Measurements from ENCODE around the gene NTSR2.

NTSR2 gene

GRCh38 chr2:11628675-11629074, 41.3 kb downstream of the NTSR2 start:
- no peak for DNase-seq (ENCODE audit: low spot score)

- DNase-seq (ENCODE audit: low spot score): no peak
Observed at GRCh38 chr2:11625671-11626070, 44.3 kb downstream of the NTSR2 start.

GRCh38 chr2:11624893-11625292, 45.1 kb downstream of the NTSR2 start:
- no peak for DNase-seq (ENCODE audit: low spot score)

GRCh38 chr2:11622611-11623010, 47.4 kb downstream of the NTSR2 start:
- no peak for DNase-seq (ENCODE audit: low spot score)

- peak; percentile 64 for DNase-seq (ENCODE audit: low spot score)
Observed at GRCh38 chr2:11621410-11621809, 48.6 kb downstream of the NTSR2 start.

GRCh38 chr2:11618708-11619062, 51.3 kb downstream of the NTSR2 start:
- DNase-seq (ENCODE audit: low spot score): no peak

- DNase-seq (ENCODE audit: low spot score): no peak
Observed at GRCh38 chr2:11617984-11618707, 51.8 kb downstream of the NTSR2 start.

- no peak for DNase-seq (ENCODE audit: low spot score)
Observed at GRCh38 chr2:11617527-11617926, 52.5 kb downstream of the NTSR2 start.

GRCh38 chr2:11616851-11617415, 53.1 kb downstream of the NTSR2 start:
- DNase-seq (ENCODE audit: low spot score): no peak

GRCh38 chr2:11616097-11616687, 53.8 kb downstream of the NTSR2 start:
- DNase-seq (ENCODE audit: low spot score): no peak

- no peak for DNase-seq (ENCODE audit: low spot score)
Observed at GRCh38 chr2:11615209-11615608, 54.8 kb downstream of the NTSR2 start.

GRCh38 chr2:11613297-11613696, 56.7 kb downstream of the NTSR2 start:
- no peak for DNase-seq (ENCODE audit: low spot score)

- DNase-seq (ENCODE audit: low spot score): no peak
Observed at GRCh38 chr2:11612553-11613215, 57.3 kb downstream of the NTSR2 start.

- DNase-seq (ENCODE audit: low spot score): no peak
Observed at GRCh38 chr2:11611251-11611650, 58.7 kb downstream of the NTSR2 start.

- DNase-seq (ENCODE audit: low spot score): no peak
Observed at GRCh38 chr2:11610624-11611242, 59.3 kb downstream of the NTSR2 start.

Measured in pons (tissue), 1 donor.